Ishikawa (cell line): ENCODE measurements around the gene CD2AP.

Source experiments
- CEBPB ChIP-seq: IDR thresholded peaks from 2 replicates; pipeline ENCODE4 v1.6.1; 2012
- CREB1 ChIP-seq: IDR thresholded peaks from 2 replicates; pipeline ENCODE4 v1.6.1; 2012; ENCODE audit warnings: low read depth
- EGR1 ChIP-seq: IDR thresholded peaks from 2 replicates; pipeline ENCODE4 v1.6.1; 2012
- EP300 ChIP-seq: IDR thresholded peaks from 2 replicates; pipeline ENCODE4 v1.6.1; 2012; ENCODE audit warnings: borderline replicate concordance
- FOXM1 ChIP-seq: IDR thresholded peaks from 2 replicates; pipeline ENCODE4 v1.6.1; 2012; ENCODE audit warnings: low read depth, borderline replicate concordance
- NFIC ChIP-seq: IDR thresholded peaks from 2 replicates; pipeline ENCODE4 v1.6.1; 2012
- RAD21 ChIP-seq: IDR thresholded peaks from 2 replicates; pipeline ENCODE4 v1.6.1; 2012; ENCODE audit warnings: low read depth
- TAF1 ChIP-seq: IDR thresholded peaks from 2 replicates; pipeline ENCODE4 v1.6.1; 2012; ENCODE audit warnings: low read depth, mild to moderate bottlenecking
- TCF12 ChIP-seq: IDR thresholded peaks from 2 replicates; pipeline ENCODE4 v1.6.1; 2012; ENCODE audit warnings: low read depth
- TEAD4 ChIP-seq: IDR thresholded peaks from 2 replicates; pipeline ENCODE4 v1.6.1; 2012
- YY1 ChIP-seq: IDR thresholded peaks from 2 replicates; pipeline ENCODE4 v1.6.1; 2012; ENCODE audit warnings: low read depth
- ZBTB7A ChIP-seq: IDR thresholded peaks from 2 replicates; pipeline ENCODE4 v1.6.1; 2012; ENCODE audit warnings: low read depth
- TF ChIP-seq, protein P1 (sequence below): IDR thresholded peaks from 2 replicates; pipeline ENCODE4 v1.6.1; 2012
- TF ChIP-seq, protein P2 (sequence below): IDR thresholded peaks from 2 replicates; pipeline ENCODE4 v1.6.1; 2012; ENCODE audit warnings: low read depth, mild to moderate bottlenecking
- TF ChIP-seq, protein P3 (sequence below): IDR thresholded peaks from 2 replicates; pipeline ENCODE4 v1.6.1; 2012

The CD2AP gene

DNA sequence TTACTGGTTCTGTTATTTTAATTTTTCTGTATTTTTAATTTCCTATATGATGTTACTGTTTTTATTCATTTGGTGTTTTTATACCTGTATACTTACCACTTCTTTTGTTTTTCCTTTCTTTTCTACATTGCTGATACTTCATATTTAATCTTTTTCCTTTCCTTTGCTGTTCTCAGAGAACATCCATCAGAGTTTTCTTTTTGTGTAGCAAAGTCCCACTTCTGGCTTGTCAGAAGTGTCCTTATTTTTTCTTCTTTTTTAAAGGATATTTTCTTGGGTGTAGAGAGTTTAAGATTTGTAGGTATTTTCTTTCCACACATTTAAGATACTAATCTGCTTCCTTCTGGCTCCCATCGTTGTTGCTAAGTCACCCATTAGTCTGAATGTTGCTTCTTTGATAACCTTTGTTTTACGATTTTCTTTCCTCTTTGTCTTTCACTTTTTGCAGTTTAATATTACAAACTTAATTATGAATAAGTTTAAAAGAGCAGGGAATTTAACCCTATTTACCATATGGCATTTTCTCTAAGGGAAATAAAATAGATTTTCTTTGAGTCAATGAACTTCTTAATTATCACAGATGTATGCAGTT lies 18.5 kb downstream of the CD2AP start:
- TF ChIP-seq, protein P1, sequence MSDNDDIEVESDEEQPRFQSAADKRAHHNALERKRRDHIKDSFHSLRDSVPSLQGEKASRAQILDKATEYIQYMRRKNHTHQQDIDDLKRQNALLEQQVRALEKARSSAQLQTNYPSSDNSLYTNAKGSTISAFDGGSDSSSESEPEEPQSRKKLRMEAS: no peak

DNA sequence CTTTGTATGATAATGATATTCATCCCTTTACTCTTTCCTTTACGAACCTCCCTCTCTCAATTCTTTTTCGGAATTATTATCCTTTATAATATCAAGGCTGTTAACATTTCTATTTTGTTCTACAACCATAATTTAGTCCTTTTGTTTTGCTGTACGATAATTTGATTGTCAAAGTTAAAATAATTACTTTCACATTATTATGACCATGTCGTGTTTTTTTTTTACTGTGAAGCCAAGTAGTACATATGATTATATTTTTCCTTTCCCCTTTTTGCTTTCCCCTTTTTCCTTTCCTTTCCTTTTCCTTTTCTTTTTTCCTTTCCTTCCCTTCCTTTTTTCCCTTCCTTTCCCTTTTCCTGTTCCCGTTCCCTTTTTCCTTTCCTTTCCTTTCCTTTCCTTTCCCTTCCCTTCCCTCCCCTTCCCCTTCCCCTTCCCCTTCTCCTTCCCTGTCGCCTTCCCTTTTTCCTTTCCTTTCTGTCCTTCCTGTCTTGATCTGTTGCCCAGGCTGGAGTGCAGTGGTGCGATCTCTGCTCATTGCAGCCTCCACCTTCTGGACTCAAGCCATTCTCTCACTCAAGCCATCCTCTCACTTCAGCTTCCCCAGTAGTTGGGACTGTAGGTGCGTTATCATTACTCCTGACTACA lies 19.5 kb downstream of the CD2AP start:
- no peak for TF ChIP-seq EP300
- no peak for TF ChIP-seq RAD21
- TF ChIP-seq NFIC: no peak
- no peak for TF ChIP-seq TCF12

DNA sequence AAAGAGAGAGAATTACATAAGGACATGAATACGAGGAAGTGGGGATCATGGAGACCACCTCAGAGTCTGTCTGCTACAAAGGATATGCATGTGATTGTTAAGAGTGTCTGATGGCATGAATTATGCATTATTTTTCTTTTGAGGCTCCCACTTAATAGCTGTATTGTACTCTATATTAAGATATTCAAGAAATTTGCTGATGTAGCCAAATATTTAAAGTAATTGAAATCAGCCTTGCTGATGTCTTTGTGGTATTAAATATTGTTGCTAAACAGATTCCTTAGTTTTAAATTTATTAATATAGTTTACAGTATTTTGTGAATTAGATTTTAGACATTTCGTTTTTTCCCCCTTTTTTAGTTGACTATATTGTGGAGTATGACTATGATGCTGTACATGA lies 25.3 kb downstream of the CD2AP start:
- no peak for TF ChIP-seq CREB1
- no peak for TF ChIP-seq EGR1
- no peak for TF ChIP-seq EP300
- TF ChIP-seq, protein P1: no peak
- no peak for TF ChIP-seq NFIC
- no peak for TF ChIP-seq ZBTB7A
- no peak for TF ChIP-seq TEAD4
- no peak for TF ChIP-seq FOXM1
- no peak for TF ChIP-seq RAD21
- TF ChIP-seq, protein P2, sequence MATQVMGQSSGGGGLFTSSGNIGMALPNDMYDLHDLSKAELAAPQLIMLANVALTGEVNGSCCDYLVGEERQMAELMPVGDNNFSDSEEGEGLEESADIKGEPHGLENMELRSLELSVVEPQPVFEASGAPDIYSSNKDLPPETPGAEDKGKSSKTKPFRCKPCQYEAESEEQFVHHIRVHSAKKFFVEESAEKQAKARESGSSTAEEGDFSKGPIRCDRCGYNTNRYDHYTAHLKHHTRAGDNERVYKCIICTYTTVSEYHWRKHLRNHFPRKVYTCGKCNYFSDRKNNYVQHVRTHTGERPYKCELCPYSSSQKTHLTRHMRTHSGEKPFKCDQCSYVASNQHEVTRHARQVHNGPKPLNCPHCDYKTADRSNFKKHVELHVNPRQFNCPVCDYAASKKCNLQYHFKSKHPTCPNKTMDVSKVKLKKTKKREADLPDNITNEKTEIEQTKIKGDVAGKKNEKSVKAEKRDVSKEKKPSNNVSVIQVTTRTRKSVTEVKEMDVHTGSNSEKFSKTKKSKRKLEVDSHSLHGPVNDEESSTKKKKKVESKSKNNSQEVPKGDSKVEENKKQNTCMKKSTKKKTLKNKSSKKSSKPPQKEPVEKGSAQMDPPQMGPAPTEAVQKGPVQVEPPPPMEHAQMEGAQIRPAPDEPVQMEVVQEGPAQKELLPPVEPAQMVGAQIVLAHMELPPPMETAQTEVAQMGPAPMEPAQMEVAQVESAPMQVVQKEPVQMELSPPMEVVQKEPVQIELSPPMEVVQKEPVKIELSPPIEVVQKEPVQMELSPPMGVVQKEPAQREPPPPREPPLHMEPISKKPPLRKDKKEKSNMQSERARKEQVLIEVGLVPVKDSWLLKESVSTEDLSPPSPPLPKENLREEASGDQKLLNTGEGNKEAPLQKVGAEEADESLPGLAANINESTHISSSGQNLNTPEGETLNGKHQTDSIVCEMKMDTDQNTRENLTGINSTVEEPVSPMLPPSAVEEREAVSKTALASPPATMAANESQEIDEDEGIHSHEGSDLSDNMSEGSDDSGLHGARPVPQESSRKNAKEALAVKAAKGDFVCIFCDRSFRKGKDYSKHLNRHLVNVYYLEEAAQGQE: no peak
- TF ChIP-seq CEBPB: no peak
- TF ChIP-seq TAF1: no peak
- TF ChIP-seq TCF12: no peak
- TF ChIP-seq YY1: no peak
- TF ChIP-seq, protein P3, sequence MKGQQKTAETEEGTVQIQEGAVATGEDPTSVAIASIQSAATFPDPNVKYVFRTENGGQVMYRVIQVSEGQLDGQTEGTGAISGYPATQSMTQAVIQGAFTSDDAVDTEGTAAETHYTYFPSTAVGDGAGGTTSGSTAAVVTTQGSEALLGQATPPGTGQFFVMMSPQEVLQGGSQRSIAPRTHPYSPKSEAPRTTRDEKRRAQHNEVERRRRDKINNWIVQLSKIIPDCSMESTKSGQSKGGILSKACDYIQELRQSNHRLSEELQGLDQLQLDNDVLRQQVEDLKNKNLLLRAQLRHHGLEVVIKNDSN: no peak

DNA sequence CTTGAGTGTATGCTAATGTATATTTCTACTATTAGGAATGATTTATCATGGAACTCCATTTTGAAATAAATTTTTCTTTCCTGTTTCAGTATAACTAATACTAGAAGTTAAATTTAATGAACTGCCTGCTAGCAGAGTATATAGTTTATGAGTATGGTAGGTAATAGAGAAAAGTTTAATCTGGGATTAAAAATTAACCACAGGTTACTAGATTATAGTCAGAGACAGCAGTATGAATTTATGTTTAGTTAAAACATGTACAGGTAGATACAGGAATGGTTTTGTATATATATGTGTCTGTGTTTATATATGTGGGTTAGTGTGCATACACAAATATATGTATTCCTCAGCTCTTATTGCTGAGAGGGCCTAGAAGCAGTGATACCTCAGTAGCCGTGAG lies 32.3 kb downstream of the CD2AP start:
- TF ChIP-seq EGR1 (no peak), NFIC (no peak), TAF1 (no peak), TEAD4 (no peak), EP300 (no peak), CEBPB (no peak), ZBTB7A (no peak), CREB1 (no peak)
- TF ChIP-seq, protein P1: no peak

DNA sequence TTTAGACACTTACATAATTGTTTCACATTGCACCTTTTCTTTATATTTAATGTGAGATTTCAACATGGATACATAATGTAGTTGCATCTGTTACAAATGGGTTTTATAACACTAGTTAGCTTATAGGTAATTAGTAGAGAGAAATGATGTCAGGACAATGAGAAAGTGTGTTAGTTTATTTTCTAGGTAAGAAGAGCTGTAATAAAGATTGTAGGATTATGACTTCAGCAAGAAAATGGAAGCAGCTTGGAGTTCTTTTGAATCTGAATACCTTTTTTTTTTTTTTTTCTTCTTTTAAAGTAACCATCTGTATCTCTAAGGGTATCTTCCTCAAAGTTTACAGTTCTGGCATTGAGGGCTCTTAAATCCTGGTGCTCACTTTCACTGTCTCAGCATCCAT lies 35.3 kb downstream of the CD2AP start:
- TF ChIP-seq YY1 (no peak), CREB1 (no peak)

DNA sequence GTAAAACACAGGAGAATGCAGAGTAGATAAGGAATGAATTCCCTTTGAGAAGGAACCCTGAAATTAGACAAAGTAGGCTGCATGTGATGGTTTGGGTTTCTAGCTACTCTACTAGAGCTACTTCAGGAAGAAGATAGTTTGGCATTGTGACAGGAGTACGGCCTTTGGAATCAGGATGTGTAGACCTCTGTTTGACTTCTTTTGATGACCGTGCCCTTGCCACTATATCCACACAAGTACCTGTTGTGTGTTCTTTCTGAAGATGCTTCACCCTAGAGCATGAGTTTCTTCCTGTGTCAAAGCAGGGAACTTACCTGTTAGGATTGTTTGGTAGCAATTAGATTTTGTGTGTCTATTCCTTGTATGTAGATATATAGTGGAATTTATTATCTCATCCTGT lies 41.7 kb downstream of the CD2AP start:
- TF ChIP-seq TAF1: no peak
- TF ChIP-seq, protein P3: no peak
- TF ChIP-seq NFIC: no peak
- TF ChIP-seq, protein P1: no peak
- no peak for TF ChIP-seq CREB1
- TF ChIP-seq RAD21: no peak
- TF ChIP-seq TEAD4: no peak
- TF ChIP-seq, protein P2: no peak
- no peak for TF ChIP-seq EGR1
- no peak for TF ChIP-seq ZBTB7A
- no peak for TF ChIP-seq CEBPB
- TF ChIP-seq EP300: no peak
- no peak for TF ChIP-seq YY1
- no peak for TF ChIP-seq TCF12
- TF ChIP-seq FOXM1: no peak
